Body of pancreas (tissue), 4 donors: ENCODE data around the gene LPP. TPM values are rescaled to one million over a fixed set of nuclear protein-coding genes. Genes with fewer than 3 reads are reported as not detected.

Source experiments
- ATAC-seq: fragments of 150-250 bp; one replicate; pipeline ENCODE4 v1.9.1; 2016
- DNase-seq, 4 donors: peaks; one replicate each; pipeline ENCODE4 v3.0.0-alpha.2; 2019
- H3K27ac ChIP-seq, 4 donors: fragments of 200-600 bp; sonication (generic); 1 replicate in 3 of 4; 2 replicates in 1 of 4; pipeline versions ENCODE4 v1.5.1 to v1.6.1; 2016 to 2019; ENCODE audit warnings: mild to moderate bottlenecking in 1 of 4, mixed read lengths in 1 of 4, moderate library complexity in 1 of 4
- H3K27me3 ChIP-seq, 2 donors: fragments of 200-600 bp; sonication (generic); one replicate each; pipeline ENCODE4 v1.6.0; 2016; ENCODE audit warnings: mild to moderate bottlenecking in 1 of 2
- H3K36me3 ChIP-seq, 2 donors: fragments of 200-600 bp; sonication (generic); replicated peaks in 1 of 2; 2 replicates each; pipeline ENCODE4 v1.5.1; 2016; ENCODE audit warnings: low read depth in 2 of 2; ENCODE audit not compliant: insufficient read depth in 1 of 2
- H3K4me1 ChIP-seq: fragments of 200-600 bp; sonication (generic); one replicate; pipeline ENCODE4 v1.6.0; 2016
- H3K4me3 ChIP-seq, 2 donors: fragments of 200-600 bp; sonication (generic); 1 replicate in 1 of 2; 2 replicates in 1 of 2; pipeline ENCODE4 v1.5.1; 2016 to 2019
- H3K9me3 ChIP-seq, 3 donors: fragments of 200-600 bp; sonication (generic); 1 replicate in 2 of 3; 2 replicates in 1 of 3; pipeline ENCODE4 v1.5.1; 2016
- POLR2A ChIP-seq, 3 donors: fragments of 450-650 bp; IDR thresholded peaks; one replicate each; pipeline ENCODE4 v1.6.1; 2016; ENCODE audit warnings: antibody characterized with exemption in 3 of 3, mild to moderate bottlenecking in 2 of 3
- WGBS, 2 donors: methylation state at CpG; one replicate each; pipeline ENCODE4 v1.1.5; 2017; 5-methylcytosine and 5-hydroxymethylcytosine counted together
- intact Hi-C: fragments of 100-400 bp; cut with DNase I; formaldehyde crosslinking; loops from one replicate; pipeline ENCODE4 v1.15.1; 2023
- total RNA-seq, 2 donors: library from RNA; depleted of rRNA; stranded (reverse); fragments of >200 nt; gene quantifications; one replicate each; pipeline ENCODE4 v1.1.0, GENCODE V29; 2016
- TF ChIP-seq, protein P1 (sequence below), 7 experiments: fragments of 450-650 bp in 4 of 7; fragments of 200-600 bp in 3 of 7; sonication (generic) in 3 of 7; IDR thresholded peaks; one replicate each; pipeline ENCODE4 v1.5.1; 2016 to 2019; ENCODE audit warnings: antibody characterized with exemption in 7 of 7

Gene LPP
- total RNA-seq, 2 donors from 2014 or later = 60.6 to 65.1 TPM

- Histone ChIP-seq H3K9me3 (no peaks in the 10 kb centered on the region), H3K27me3 (no peaks in the 10 kb centered on the region), H3K27ac (no peak overlapping the region), H3K4me1 (no peaks in the 10 kb centered on the region), H3K4me3 (no peak overlapping the region), H3K36me3 (peaks cover 0 to 6% of the 10 kb centered on the region in 2 donors)
- no peak for DNase-seq
- no peak for TF ChIP-seq POLR2A (IDR thresholded peaks at IDR 0.05)
- intact Hi-C loops = no loop called here
- 86 to 87% methylated on average over 3 of the region's 3 CpGs for WGBS, 2 donors
- ATAC-seq = no peak
Measured at GRCh38 chr3:188877381-188877780, 723.4 kb downstream of the LPP start.

DNA sequence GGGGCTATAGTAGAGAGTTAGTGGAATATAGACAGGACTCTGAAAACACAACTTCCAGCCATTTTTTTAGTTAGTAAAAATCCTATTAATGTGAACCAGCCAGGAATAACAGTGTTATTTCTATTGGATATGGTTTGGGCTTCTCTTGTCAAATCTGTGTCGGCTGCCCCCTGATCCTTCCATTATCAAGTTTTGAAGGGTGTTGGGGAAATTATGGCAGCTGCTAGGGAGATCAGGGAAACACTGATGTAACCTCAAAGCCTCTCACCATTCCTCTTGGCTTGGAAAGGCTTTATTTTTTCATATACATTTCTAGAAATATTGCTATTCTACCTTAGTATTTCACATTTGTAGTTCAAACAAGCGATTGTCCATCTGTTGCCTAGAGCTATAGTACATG is 724.1 kb downstream of the LPP start:
- DNase-seq = no peak
- H3K4me3 ChIP-seq = no peak overlapping the region
- H3K27ac ChIP-seq = no peak overlapping the region
- ATAC-seq = no peak
- no peaks in the 10 kb centered on the region for H3K27me3 ChIP-seq
- TF ChIP-seq POLR2A (IDR thresholded peaks at IDR 0.05) = no peak
- TF ChIP-seq, protein P1, sequence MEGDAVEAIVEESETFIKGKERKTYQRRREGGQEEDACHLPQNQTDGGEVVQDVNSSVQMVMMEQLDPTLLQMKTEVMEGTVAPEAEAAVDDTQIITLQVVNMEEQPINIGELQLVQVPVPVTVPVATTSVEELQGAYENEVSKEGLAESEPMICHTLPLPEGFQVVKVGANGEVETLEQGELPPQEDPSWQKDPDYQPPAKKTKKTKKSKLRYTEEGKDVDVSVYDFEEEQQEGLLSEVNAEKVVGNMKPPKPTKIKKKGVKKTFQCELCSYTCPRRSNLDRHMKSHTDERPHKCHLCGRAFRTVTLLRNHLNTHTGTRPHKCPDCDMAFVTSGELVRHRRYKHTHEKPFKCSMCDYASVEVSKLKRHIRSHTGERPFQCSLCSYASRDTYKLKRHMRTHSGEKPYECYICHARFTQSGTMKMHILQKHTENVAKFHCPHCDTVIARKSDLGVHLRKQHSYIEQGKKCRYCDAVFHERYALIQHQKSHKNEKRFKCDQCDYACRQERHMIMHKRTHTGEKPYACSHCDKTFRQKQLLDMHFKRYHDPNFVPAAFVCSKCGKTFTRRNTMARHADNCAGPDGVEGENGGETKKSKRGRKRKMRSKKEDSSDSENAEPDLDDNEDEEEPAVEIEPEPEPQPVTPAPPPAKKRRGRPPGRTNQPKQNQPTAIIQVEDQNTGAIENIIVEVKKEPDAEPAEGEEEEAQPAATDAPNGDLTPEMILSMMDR (IDR thresholded peaks at IDR 0.05) = no peak
- 94 to 95% methylated on average over 2 of the region's 2 CpGs for WGBS, 2 donors
- H3K9me3 ChIP-seq = no peaks in the 10 kb centered on the region
- H3K4me1 ChIP-seq = no peaks in the 10 kb centered on the region
- intact Hi-C loops = no loop called here
- H3K36me3 ChIP-seq = peaks cover 0 to 4% of the 10 kb centered on the region in 2 donors

DNA sequence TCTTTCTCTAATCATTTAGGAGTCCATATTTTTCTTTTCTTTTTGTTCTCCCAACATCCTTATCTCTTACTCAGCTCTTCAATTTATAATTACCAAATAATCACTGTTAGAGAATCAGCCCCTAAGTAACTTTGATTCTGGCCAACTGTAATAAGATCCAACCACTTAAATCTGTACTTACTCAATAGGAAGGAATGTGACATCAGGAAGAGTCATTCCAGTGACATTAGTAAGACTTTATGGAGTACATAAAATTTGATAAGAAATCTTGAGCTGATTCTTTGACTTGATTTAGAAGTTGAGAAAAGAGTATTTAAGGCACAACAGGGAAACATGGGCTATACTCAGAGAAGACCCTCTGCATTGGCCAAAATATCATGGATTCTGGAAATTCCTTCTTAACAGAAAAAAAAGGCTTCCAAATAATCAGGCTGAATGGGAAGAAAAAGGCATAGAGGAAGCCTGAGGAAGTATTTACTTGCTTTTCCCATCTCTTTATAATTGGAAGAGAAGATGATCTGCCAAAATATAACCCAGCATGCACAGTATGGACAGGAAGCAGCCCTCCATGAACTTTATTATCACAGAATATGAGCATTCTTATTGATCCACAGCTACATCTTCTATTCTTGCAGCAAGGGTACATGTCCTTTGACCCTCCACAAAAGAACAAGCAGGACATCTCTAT is 728.1 kb downstream of the LPP start:
- H3K27ac ChIP-seq = no peak overlapping the region
- ATAC-seq (no peak), DNase-seq (no peak)
- no peak for TF ChIP-seq POLR2A (IDR thresholded peaks at IDR 0.05)
- TF ChIP-seq, protein P1 (IDR thresholded peaks at IDR 0.05) = no peak
- no peaks in the 10 kb centered on the region for H3K4me1 ChIP-seq
- intact Hi-C loops = no loop called here
- no peaks in the 10 kb centered on the region for H3K9me3 ChIP-seq
- no peaks in the 10 kb centered on the region for H3K36me3 ChIP-seq
- H3K4me3 ChIP-seq = no peak overlapping the region
- no peaks in the 10 kb centered on the region for H3K27me3 ChIP-seq

GRCh38 chr3:188884299-188885043 is 730.5 kb downstream of the LPP start:
- Histone ChIP-seq H3K36me3 (no peaks in the 10 kb centered on the region), H3K9me3 (no peaks in the 10 kb centered on the region), H3K27ac (no peak overlapping the region), H3K4me1 (no peaks in the 10 kb centered on the region), H3K27me3 (no peaks in the 10 kb centered on the region), H3K4me3 (no peak overlapping the region)
- ATAC-seq (no peak), DNase-seq (no peak)
- no peak for TF ChIP-seq POLR2A (IDR thresholded peaks at IDR 0.05)
- TF ChIP-seq, protein P1 (IDR thresholded peaks at IDR 0.05) = no peak
- 95 to 99% methylated on average over 11 of the region's 11 CpGs for WGBS, 2 donors
- intact Hi-C loops = no loop called here

- Histone ChIP-seq H3K4me3 (no peak overlapping the region), H3K9me3 (no peaks in the 10 kb centered on the region), H3K36me3 (no peaks in the 10 kb centered on the region), H3K27me3 (no peaks in the 10 kb centered on the region), H3K27ac (no peak overlapping the region), H3K4me1 (no peaks in the 10 kb centered on the region)
- ATAC-seq (no peak), DNase-seq (no peak)
- intact Hi-C loops = no loop called here
- TF ChIP-seq, protein P1 (IDR thresholded peaks at IDR 0.05) = no peak
- TF ChIP-seq POLR2A (IDR thresholded peaks at IDR 0.05) = no peak
- 91 to 95% methylated on average over 14 of the region's 14 CpGs for WGBS, 2 donors
Measured at GRCh38 chr3:188888321-188889053, 734.5 kb downstream of the LPP start.
